ENCODE results near the gene NEK1.
A peak's percentile ranks its signal among the peaks of the same experiment; 100 is the strongest.

The NEK1 gene, protein sequence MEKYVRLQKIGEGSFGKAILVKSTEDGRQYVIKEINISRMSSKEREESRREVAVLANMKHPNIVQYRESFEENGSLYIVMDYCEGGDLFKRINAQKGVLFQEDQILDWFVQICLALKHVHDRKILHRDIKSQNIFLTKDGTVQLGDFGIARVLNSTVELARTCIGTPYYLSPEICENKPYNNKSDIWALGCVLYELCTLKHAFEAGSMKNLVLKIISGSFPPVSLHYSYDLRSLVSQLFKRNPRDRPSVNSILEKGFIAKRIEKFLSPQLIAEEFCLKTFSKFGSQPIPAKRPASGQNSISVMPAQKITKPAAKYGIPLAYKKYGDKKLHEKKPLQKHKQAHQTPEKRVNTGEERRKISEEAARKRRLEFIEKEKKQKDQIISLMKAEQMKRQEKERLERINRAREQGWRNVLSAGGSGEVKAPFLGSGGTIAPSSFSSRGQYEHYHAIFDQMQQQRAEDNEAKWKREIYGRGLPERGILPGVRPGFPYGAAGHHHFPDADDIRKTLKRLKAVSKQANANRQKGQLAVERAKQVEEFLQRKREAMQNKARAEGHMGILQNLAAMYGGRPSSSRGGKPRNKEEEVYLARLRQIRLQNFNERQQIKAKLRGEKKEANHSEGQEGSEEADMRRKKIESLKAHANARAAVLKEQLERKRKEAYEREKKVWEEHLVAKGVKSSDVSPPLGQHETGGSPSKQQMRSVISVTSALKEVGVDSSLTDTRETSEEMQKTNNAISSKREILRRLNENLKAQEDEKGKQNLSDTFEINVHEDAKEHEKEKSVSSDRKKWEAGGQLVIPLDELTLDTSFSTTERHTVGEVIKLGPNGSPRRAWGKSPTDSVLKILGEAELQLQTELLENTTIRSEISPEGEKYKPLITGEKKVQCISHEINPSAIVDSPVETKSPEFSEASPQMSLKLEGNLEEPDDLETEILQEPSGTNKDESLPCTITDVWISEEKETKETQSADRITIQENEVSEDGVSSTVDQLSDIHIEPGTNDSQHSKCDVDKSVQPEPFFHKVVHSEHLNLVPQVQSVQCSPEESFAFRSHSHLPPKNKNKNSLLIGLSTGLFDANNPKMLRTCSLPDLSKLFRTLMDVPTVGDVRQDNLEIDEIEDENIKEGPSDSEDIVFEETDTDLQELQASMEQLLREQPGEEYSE (N-terminal part only)

DNA sequence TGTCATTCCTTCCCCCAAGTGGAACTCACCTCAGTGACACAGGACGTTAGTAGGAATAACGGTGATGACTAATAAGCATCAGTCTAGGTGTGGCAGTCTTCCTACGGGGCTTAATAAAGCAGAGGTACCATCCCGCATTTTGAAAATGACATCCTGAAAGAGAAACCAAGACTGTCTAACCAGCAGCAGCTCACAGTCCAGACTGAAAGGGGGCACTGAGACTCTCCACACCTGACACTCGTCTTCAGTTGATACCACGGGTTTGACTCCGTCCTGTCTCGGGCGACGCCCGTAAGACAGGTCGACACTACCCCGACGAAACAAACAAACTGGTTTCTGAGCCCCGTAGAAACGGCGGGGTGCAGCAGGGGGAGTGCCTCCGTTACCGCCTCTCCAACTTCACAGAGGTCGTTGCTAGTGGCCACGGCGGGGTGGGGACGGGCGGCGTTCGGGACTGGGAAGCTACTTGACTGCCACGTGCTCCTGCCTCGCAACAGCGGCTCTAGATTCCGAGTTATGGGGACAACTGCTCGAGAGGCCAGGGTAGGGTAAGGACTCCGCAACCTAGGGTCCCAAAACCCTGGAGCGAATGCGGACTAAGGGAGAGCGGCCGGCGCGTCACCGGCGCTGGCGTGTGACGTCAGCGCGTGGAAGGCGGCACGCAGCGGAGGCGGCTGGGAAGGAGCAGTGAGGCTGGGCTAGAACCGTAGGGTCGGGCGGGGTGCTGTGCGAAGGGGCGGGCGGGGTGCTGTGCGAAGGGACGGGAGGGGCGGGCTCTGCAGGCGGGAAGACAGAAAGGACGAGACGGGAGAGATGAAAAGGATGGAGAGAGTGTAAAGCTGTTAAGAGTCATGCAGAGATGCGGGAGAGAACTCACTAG is at the start of gene NEK1:
NEK1 (minus strand) TSS at position 593 of the 880 bp plus-strand sequence. CDS start 9,953 bp downstream, outside the sequence.
- Histone ChIP-seq H3K4me3 (peak within 1 kb of the TSS; percentile 60 to 89 (median 83)), H3K27ac (peak within 1 kb of the TSS; percentile 62 to 98 (median 94))

DNA sequence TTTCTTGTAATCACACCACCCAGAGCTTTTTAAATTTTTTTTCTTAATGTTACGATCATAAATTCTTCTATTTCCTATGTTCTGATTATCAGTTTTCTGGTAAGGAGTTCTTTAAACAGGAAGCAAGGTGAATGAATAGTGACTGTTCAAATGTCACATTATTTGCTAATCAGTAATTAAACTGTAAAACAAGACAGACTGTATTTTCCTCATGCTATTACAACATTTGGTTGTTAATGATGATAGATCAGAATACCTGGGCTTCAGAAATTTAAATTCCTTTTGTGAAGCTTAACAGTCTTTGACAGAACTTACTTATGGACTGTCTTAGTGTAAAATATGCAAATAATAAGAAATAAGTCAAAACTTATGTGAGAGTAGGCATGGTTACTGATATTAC is 49.4 kb upstream of the NEK1 start:
- H3K27ac ChIP-seq = peak overlapping the region in 3 of 21 experiments; percentile 81 to 89 (median 87)
- peak overlapping the region in 1 of 7 experiments; percentile 48 for H3K4me3 ChIP-seq

DNA sequence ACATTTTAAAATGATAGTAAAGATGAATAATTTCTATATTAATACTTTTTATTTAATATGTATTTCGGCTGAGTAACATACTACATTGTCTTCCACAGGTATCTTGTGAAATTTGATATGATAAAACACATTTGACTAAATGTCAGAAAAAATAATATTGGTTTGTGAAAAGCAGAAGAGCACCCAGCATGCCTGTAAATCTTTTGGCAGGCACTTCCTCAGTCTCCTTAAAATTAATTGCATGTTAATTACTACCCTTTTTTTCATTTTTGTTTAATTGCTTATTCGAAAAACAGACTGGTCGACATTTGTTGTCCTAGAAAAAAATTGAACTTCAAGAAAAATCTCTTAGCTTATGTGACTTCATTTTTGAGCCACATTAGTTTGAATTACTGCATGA is 48.5 kb upstream of the NEK1 start:
- Histone ChIP-seq H3K4me3 (peak overlapping the region in 4 of 7 experiments; percentile 26 to 48 (median 30)), H3K27ac (peak overlapping the region in 19 of 21 experiments; percentile 20 to 89 (median 75))

DNA sequence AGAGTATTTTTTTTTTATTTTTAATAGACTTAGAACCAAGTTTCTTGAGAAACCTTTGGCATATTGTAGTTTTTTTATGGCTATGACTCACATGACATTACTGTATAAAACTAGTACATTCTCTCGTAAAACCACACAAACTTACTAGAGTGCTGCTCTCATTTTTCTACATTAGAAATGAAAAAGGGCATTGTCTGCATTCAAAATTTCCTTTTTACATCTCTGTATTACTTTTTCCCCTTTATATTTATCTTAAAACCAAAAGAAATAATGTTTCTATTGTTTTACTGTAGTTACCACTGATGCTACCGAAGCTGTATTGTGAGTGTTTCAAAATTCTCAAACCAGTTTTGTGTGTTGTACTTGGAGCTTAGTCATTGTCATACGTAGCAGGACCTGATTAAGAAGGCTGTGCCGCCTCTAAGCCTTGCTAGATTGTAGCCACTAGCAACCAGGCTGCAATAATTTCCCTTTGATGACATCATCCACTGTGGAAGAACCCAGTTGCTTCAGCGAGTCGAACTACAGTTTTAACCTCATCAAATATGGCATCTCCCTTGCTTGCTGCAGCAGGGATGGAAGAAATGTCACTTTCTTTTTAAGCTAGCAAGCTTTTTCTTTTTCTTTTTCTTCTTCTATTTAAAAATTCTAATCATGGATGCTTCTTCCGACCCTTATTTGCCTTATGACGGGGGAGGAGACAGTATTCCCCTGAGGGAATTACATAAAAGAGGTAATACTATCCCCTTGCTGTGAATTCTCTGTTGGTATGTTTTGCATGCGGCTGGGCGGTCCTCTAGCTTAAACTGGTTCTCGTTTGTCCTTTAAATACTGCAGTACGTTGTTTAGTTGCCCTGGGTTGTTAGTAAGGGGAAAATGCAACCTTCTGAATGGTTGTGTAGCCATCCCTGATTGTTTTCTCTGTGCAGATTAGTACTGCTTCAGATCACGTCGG is 47.6 kb upstream of the NEK1 start:
- Histone ChIP-seq H3K27ac (peak overlapping the region in 20 of 21 experiments; percentile 20 to 89 (median 76)), H3K4me3 (peak overlapping the region; percentile 6 to 48 (median 26))

DNA sequence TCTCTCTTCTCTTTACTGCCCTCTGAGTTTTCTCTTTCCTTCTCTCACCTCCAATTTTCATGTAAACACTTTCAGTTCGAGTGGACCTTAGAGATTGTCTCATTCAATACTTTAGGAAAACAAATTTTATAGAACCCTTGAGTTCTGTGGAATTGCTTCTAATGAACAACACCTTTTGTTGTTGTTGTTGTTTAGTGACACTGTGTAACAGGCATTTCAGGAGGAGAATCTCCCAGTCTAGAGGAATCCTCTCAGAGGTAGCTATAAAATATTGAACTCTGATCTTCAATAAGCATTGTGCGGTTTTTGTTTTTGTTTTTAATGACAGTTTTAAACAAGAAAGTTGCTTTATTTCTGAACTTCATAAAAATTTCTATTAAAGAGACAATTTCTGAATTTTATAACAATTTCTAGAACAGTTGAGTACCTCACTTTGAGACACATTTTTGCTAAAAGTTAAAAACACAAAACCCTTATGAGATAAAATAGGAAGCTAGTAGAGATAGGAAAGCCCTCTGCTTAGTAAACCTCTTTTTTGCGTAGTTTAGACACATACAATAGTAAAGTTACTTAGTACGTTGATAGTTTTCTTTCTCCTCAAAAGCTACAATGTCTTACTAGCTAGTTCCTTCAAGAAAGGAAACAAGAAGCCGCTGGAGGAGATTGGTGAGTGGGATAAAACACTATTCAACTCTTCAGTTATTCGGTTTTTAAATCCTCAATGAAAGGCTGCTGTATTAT is 46.8 kb upstream of the NEK1 start:
- H3K4me3 ChIP-seq = peak overlapping the region in 3 of 7 experiments; percentile 19 to 26 (median 21)
- H3K27ac ChIP-seq = peak overlapping the region in 19 of 21 experiments; percentile 20 to 89 (median 77)

DNA sequence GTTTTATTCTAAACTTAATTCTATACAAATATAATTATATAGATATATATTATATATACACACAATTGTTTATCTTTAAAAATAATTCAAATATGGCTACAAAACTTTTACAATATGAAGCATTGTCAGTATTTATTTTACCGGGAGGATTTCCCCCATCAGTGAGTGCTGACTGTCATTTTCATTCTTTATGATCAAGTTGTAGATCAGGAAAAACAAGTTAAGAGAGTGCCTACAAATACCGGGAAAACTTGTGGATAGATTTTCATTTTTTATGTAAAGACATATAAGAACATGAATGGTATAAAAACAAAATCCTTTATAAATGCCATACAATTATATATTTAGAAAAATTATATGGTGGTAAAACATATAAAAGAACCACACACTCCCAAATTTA is 45.8 kb upstream of the NEK1 start:
- H3K4me3 ChIP-seq = no peak overlapping the region
- peak overlapping the region in 14 of 21 experiments; percentile 20 to 89 (median 78) for H3K27ac ChIP-seq

DNA sequence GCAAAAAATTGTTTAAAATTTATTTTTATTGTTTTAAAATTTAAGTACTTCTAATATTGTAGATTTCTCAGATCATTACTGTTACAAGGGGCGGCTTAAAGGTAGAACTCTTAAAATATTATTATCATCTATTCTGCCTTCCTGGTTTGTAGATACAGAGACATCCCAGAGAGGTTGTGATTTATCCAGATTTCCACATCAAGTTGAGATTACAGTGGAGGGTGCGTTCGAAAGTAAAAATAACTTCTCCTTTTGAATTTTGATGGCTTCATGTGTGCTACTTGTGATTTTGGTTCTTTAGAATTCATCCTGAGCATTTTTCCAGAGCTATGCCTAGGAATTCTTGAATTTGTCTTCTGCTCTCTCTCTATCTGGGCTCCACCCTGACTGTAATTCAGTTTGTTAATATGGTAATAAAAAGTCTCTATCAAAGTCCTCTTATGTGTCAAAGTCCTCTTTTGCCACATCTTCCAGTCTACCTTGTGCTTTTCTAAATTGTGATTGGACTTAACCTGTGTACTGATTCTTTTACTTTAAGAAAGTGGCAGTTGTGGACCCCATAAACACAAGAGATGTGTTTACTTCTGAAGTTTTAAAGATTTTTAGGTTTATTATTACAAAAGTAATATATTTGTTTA is 45.2 kb upstream of the NEK1 start:
- peak overlapping the region in 4 of 21 experiments; percentile 28 to 83 (median 64) for H3K27ac ChIP-seq
- no peak overlapping the region for H3K4me3 ChIP-seq

DNA sequence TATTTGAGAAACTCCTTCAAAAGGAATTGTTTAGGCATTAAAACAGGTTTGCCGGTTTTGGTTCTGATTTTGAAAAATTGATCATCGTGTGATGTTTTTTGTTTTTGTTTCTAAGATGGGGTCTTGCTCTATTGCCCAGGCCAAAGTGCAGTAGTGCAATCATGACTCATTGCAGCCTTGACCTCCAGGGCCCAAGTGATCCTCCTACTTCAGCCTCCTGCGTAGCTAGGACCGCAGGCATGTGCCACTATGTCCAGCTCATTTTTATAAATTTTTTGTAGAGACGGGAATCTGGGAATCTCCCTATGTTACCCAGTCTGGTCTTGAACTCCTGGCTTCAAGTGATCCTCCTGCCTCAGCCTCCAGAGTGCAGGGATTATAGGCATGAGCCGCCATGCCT is 43.0 kb upstream of the NEK1 start:
- H3K4me3 ChIP-seq = no peak overlapping the region
- H3K27ac ChIP-seq = no peak overlapping the region

DNA sequence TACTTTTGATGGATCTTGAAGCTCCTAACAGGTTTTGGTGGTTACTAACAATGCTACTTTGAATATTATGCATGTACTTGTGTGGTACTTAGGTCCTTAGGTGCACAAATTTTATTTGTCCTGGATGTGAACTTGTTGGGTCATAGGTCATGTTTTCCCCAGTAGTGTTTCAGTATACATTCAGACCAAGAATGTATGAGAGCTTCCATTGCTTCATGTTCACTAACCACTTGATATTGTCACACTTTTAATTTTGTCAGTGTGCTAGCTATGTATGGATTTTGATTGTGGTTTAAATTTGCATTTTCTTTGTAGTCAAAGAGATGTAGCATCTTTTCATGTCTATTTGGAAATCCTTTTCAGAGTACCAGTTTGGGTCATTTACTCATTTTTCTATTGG is 40.2 kb upstream of the NEK1 start:
- H3K4me3 ChIP-seq = no peak overlapping the region
- no peak overlapping the region for H3K27ac ChIP-seq

DNA sequence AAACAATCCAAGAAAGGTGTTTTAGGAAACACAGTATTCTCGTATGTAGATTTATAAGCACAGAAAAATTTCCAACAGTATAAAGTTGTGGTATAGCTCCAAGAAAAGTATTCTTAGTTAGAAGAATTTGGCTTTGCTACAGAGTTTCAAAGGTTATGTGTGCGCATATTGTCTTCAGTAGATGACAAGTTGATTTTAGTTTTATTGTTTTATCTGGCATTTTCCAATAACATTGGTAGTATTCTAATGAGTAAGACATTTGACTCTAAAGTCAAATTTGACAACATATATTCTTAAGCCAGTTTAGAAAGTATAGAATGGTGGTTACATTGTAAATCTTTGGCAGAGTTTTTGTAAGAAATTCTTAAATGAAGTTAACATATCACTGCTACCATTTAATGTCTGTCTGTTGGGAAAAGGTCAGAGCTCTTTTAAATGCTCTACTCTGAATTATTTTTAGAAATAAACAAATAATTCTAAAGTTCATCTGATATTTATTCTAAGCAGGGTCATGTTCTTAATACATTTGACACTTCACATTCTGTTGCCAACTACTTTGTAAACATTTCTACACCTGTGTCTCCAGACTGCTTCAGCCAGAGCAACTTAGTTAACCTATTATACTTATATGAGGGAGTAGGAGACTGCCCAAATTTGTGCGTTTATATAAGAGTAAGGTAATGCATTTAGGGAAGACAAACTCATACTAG is 38.0 kb upstream of the NEK1 start:
- Histone ChIP-seq H3K4me3 (no peak overlapping the region), H3K27ac (peak overlapping the region in 1 of 21 experiments; percentile 32)

DNA sequence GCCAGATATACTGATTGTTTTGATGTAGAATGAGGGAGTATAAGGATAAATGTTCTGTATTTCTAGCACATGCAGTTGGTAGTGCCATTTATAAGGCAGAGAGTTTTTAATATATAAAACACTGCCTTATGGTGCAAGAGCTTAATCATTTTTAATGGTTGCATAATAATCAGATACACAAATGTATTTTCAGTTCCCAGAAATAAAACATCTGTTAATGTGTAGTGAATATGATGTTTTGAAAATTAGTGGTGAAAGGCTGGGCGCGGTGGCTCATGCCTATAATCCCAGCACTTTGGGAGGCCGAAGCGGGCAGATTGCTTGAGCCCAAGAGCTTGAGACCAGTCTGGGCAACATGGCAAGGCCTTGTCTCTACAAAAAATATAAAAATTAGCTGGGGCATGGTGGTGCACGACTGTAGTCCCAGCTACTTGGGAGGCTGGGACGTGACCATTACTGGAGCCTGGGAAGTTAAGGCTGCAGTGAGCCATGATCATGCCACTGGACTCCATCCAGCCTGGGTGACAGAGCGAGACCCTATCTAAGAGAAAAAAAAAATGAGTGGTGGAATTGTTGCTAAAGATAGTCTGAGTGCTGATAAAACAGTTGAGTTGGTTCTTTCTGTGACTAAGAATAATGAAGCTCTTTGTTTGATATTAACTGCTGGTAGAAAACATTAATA is 37.3 kb upstream of the NEK1 start:
- Histone ChIP-seq H3K4me3 (no peak overlapping the region), H3K27ac (peak overlapping the region in 2 of 21 experiments; percentile 32 to 42)

DNA sequence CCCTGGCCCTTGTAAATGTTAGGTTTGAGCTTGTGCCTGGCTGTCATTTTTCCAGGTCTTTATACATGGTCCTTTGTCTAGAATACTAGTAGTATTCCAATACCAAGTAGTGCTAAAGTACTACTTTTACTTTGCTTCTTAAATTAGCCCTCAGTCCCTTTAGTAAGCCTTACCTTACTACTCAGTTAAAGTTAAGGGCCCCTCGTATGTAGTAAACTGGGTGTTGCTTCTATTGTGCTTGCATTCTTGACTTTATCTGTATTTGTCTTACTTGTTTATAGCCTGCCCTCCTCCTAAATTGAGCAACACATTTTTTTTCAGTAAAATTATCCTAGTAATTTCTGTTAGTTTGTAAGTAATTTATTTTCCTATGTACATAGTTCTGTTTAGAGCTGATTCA is 33.2 kb upstream of the NEK1 start:
- Histone ChIP-seq H3K27ac (no peak overlapping the region), H3K4me3 (no peak overlapping the region)

DNA sequence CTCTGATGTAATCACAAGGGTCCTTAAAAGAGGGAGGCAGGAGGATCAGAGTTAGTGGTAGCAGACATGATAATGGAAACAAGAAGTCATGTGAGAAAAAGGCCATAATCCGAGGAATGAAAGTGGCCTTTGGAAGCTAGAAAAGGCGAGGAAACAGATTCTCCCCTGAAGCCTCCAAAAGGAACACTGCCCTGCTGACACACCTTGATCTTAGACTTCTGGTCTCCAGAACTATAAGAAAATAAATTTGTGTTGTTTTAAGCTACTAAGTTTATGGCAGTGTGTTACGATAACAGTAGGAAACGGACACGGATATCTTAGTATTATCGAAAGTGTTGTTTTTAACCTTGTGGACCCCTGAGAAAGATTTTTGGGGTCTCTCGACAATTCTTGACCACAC is 32.4 kb upstream of the NEK1 start:
- H3K27ac ChIP-seq = no peak overlapping the region
- no peak overlapping the region for H3K4me3 ChIP-seq

DNA sequence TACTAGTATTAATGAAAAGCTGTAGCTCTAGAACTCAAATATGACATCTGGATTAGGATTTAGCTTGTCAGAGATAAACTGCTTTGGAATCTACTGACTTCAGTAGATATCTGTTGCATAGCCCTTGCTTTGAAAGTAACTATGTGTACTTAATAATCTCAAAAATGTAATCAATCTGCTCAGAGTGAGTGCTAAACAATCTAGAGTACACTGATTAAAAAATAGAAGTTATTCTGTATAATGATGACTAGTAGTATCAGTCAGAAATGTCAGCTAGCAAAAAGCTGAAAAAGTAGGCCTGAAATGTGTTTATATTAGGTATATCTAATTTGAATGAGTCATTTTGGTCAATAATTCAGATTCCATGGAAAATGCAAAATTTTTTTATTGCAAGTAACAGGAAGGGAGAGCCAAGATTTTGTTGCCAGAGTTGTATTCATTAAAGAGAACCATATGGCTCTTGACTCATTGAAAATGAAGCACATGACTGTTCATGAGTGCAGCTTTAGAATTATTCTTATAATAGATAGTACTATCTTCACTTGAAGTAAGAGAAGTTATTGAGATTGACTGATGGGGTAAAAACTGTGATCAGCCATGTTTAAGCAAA is 28.0 kb upstream of the NEK1 start:
- no peak overlapping the region for H3K4me3 ChIP-seq
- H3K27ac ChIP-seq = peak overlapping the region in 7 of 21 experiments; percentile 5 to 48 (median 25)

DNA sequence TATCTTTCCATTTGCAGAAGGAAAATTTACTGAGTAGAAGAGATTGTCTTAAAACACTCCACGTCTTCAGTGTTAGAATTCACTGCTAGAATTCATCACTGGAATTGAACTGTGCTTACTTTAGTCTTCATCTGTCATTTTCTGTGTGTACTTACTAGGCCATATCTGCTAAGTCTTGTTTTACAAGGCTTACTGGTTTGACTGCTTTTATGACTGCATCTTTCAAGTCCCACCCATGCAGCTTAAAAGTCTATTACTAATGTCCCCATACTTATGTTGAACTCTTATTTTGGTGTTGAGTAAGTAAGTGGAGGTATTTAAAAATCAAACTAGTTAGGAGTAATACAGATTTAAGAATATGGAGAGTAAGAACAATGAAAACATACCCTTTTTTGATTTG is 22.6 kb upstream of the NEK1 start:
- Histone ChIP-seq H3K4me3 (no peak overlapping the region), H3K27ac (peak overlapping the region in 9 of 21 experiments; percentile 30 to 62 (median 51))

All from skin epidermis (tissue), 12 donors.